HEK293 (cell line): ENCODE data around the gene HCN4.

Source experiments
- CTCF ChIA-PET: fragments of 350-600 bp; formaldehyde crosslinking; extraction: SDS; loops from one replicate; lab custom pipeline; 2021; ENCODE audit warnings: antibody characterized with exemption; lab: Yijun Ruan, JAX
- POLR2A ChIA-PET: fragments of 300-600 bp; formaldehyde crosslinking; extraction: SDS; loops from one replicate; lab custom pipeline; 2020; ENCODE audit warnings: antibody characterized with exemption, inconsistent platforms; lab: Yijun Ruan, JAX
- H3K27ac ChIP-seq: fragments of 200-500 bp; sonication (Bioruptor generic); 2 replicates; pipeline ENCODE4 v1.5.1; 2014; ENCODE audit warnings: low read depth, low read length, control low read depth, inconsistent platforms; ENCODE audit errors: extremely low read depth
- H3K36me3 ChIP-seq, 2 experiments: fragments of 200-500 bp in 1 of 2; sonication (Bioruptor generic) in 1 of 2; 1 replicate in 1 of 2; 2 replicates in 1 of 2; pipeline ENCODE4 v1.5.1; 2014 to 2017; ENCODE audit warnings: inconsistent platforms in 2 of 2, low read length in 2 of 2; ENCODE audit not compliant: control insufficient read depth in 2 of 2, insufficient read depth in 1 of 2
- H3K4me1 ChIP-seq: fragments of 200-500 bp; sonication (Bioruptor generic); 2 replicates; pipeline ENCODE4 v1.5.1; 2014; ENCODE audit warnings: mild to moderate bottlenecking, low read length, inconsistent platforms; ENCODE audit not compliant: control insufficient read depth, insufficient read depth
- H3K4me3 ChIP-seq: 2 replicates; pipeline ENCODE4 v1.5.1; 2011; ENCODE audit warnings: low read depth, mild to moderate bottlenecking, control low read depth, low read length, moderate library complexity
- H3K9me3 ChIP-seq: fragments of 200-500 bp; sonication (Bioruptor generic); 2 replicates; pipeline ENCODE4 v1.5.1; 2014; ENCODE audit warnings: low read depth, low read length, inconsistent platforms; ENCODE audit not compliant: control insufficient read depth, insufficient read depth
- CTCF ChIP-seq: fragments of 450-650 bp; formaldehyde crosslinking; IDR thresholded peaks from 2 replicates; pipeline ENCODE4 v1.5.1; 2016; ENCODE audit warnings: missing biosample characterization, missing genetic modification characterization
- KLF17 ChIP-seq: fragments of 450-650 bp; formaldehyde crosslinking; IDR thresholded peaks from 2 replicates; pipeline ENCODE4 v1.5.1; 2016; ENCODE audit warnings: missing biosample characterization, missing genetic modification characterization
- OSR2 ChIP-seq: fragments of 450-650 bp; formaldehyde crosslinking; IDR thresholded peaks from 2 replicates; pipeline ENCODE4 v1.5.1; 2016; ENCODE audit warnings: missing biosample characterization, missing genetic modification characterization
- PBX3 ChIP-seq: sonication (generic); formaldehyde crosslinking; IDR thresholded peaks from 2 replicates; pipeline ENCODE4 v1.8.1; 2022; ENCODE audit warnings: mild to moderate bottlenecking, moderate library complexity, missing genetic modification reagents
- PRDM6 ChIP-seq: fragments of 450-650 bp; formaldehyde crosslinking; IDR thresholded peaks from 2 replicates; pipeline ENCODE4 v1.5.1; 2017; ENCODE audit warnings: missing biosample characterization, missing genetic modification characterization
- SP3 ChIP-seq: fragments of 450-650 bp; formaldehyde crosslinking; IDR thresholded peaks from 2 replicates; pipeline ENCODE4 v1.5.1; 2016; ENCODE audit warnings: missing biosample characterization, missing genetic modification characterization
- ZBTB10 ChIP-seq: fragments of 450-650 bp; formaldehyde crosslinking; IDR thresholded peaks from 2 replicates; pipeline ENCODE4 v1.5.1; 2016; ENCODE audit warnings: missing biosample characterization, missing genetic modification characterization
- ZBTB20 ChIP-seq: fragments of 450-650 bp; formaldehyde crosslinking; IDR thresholded peaks from 2 replicates; pipeline ENCODE4 v1.5.1; 2016; ENCODE audit warnings: missing biosample characterization, missing genetic modification characterization
- ZBTB21 ChIP-seq: fragments of 450-650 bp; formaldehyde crosslinking; IDR thresholded peaks from 2 replicates; pipeline ENCODE4 v1.5.1; 2017; ENCODE audit warnings: missing biosample characterization, missing genetic modification characterization
- ZNF132 ChIP-seq: fragments of 450-650 bp; formaldehyde crosslinking; IDR thresholded peaks from 2 replicates; pipeline ENCODE4 v1.5.1; 2017; ENCODE audit warnings: missing biosample characterization, missing genetic modification characterization, borderline replicate concordance
- ZNF140 ChIP-seq: fragments of 450-650 bp; formaldehyde crosslinking; IDR thresholded peaks from 2 replicates; pipeline ENCODE4 v1.5.1; 2016; ENCODE audit warnings: missing biosample characterization, missing genetic modification characterization
- ZNF19 ChIP-seq: fragments of 450-650 bp; formaldehyde crosslinking; IDR thresholded peaks from 2 replicates; pipeline ENCODE4; 2016; ENCODE audit warnings: missing biosample characterization, missing genetic modification characterization, low read depth
- ZNF214 ChIP-seq: fragments of 450-650 bp; formaldehyde crosslinking; IDR thresholded peaks from 2 replicates; pipeline ENCODE4 v1.5.1; 2017; ENCODE audit warnings: missing biosample characterization, mild to moderate bottlenecking, missing genetic modification characterization, borderline replicate concordance
- ZNF26 ChIP-seq: fragments of 450-650 bp; formaldehyde crosslinking; IDR thresholded peaks from 2 replicates; pipeline ENCODE4 v1.5.1; 2016; ENCODE audit warnings: missing biosample characterization, missing genetic modification characterization
- ZNF350 ChIP-seq: fragments of 450-650 bp; formaldehyde crosslinking; IDR thresholded peaks from 2 replicates; pipeline ENCODE4 v1.5.0; 2017; ENCODE audit warnings: missing biosample characterization, mild to moderate bottlenecking, missing genetic modification characterization
- ZNF391 ChIP-seq: fragments of 450-650 bp; formaldehyde crosslinking; IDR thresholded peaks from 2 replicates; pipeline ENCODE4 v1.5.1; 2016; ENCODE audit warnings: low read depth, missing biosample characterization, missing genetic modification characterization, borderline replicate concordance
- ZNF548 ChIP-seq: fragments of 450-650 bp; formaldehyde crosslinking; IDR thresholded peaks from 2 replicates; pipeline ENCODE4 v1.5.1; 2016; ENCODE audit warnings: missing biosample characterization, missing genetic modification characterization
- ZNF558 ChIP-seq: fragments of 450-650 bp; formaldehyde crosslinking; IDR thresholded peaks from 2 replicates; pipeline ENCODE4 v1.5.1; 2016; ENCODE audit warnings: missing biosample characterization, missing genetic modification characterization
- ZNF629 ChIP-seq: fragments of 450-650 bp; formaldehyde crosslinking; IDR thresholded peaks from 2 replicates; pipeline ENCODE4 v1.5.1; 2017; ENCODE audit warnings: missing biosample characterization, missing genetic modification characterization
- ZNF701 ChIP-seq: fragments of 450-650 bp; formaldehyde crosslinking; IDR thresholded peaks from 2 replicates; pipeline ENCODE4 v1.5.1; 2016; ENCODE audit warnings: missing biosample characterization, missing genetic modification characterization
- ZSCAN30 ChIP-seq: fragments of 450-650 bp; IDR thresholded peaks from 2 replicates; pipeline ENCODE4 v1.5.1; 2018; ENCODE audit warnings: missing biosample characterization, mild to moderate bottlenecking, missing genetic modification characterization, moderate library complexity

Gene HCN4

GRCh38 chr15:73334086-73334485 lies 34.7 kb downstream of the HCN4 start:
- no peaks in the 10 kb centered on the region for H3K4me1 ChIP-seq
- no peaks in the 10 kb centered on the region for H3K36me3 ChIP-seq
- H3K27ac ChIP-seq = no peak overlapping the region
- ChIA-PET CTCF (interaction anchor here (0.6 to 1.8 kb wide), 3 partner anchors 9 to 577 kb away, joined by 3 to 7 read pairs (median 3); no protein-coding TSS in a partner anchor), POLR2A (no interaction called here)
- H3K4me3 ChIP-seq = no peak overlapping the region
- H3K9me3 ChIP-seq = no peaks in the 10 kb centered on the region
- TF ChIP-seq ZBTB20 (tag by site-specific recombination) = no peak
- no peak for TF ChIP-seq ZNF214
- TF ChIP-seq ZNF558 (tag by site-specific recombination) = no peak
- no peak for TF ChIP-seq OSR2 (tag by site-specific recombination)
- TF ChIP-seq ZNF26 (tag by site-specific recombination) = no peak
- TF ChIP-seq ZNF629 (tag by site-specific recombination) = no peak
- TF ChIP-seq PBX3 (CRISPR knock-in tag) = no peak
- no peak for TF ChIP-seq ZBTB10
- no peak for TF ChIP-seq ZBTB21 (tag by site-specific recombination)
- no peak for TF ChIP-seq SP3 (tag by site-specific recombination)
- no peak for TF ChIP-seq ZNF701 (tag by site-specific recombination)
- no peak for TF ChIP-seq ZNF132 (tag by site-specific recombination)
- TF ChIP-seq ZNF140 (tag by site-specific recombination) = no peak
- TF ChIP-seq ZNF391 = no peak
- no peak for TF ChIP-seq CTCF (tag by site-specific recombination)
- TF ChIP-seq ZNF350 (tag by site-specific recombination) = no peak
- TF ChIP-seq, all 188 proteins: peak for 0

GRCh38 chr15:73333001-73333400 lies 35.8 kb downstream of the HCN4 start:
- CTCF ChIA-PET = interaction anchor here (0.5 to 1.8 kb wide), 3 partner anchors 8 to 553 kb away, joined by 3 to 7 read pairs (median 4); no protein-coding TSS in a partner anchor
- H3K9me3 ChIP-seq = no peaks in the 10 kb centered on the region
- POLR2A ChIA-PET = interaction anchor here (0.6 kb wide), 1 partner anchor 148 kb away, joined by 5 read pairs; no protein-coding TSS in a partner anchor
- H3K27ac ChIP-seq = no peak overlapping the region
- H3K4me1 ChIP-seq = no peaks in the 10 kb centered on the region
- H3K4me3 ChIP-seq = no peak overlapping the region
- no peak for TF ChIP-seq KLF17 (tag by site-specific recombination)
- no peak for TF ChIP-seq ZNF214
- no peak for TF ChIP-seq ZNF140 (tag by site-specific recombination)
- no peak for TF ChIP-seq ZNF548
- TF ChIP-seq ZNF19 (tag by site-specific recombination) = no peak
- no peak for TF ChIP-seq ZSCAN30 (tag by site-specific recombination)
- TF ChIP-seq PRDM6 (tag by site-specific recombination) = no peak
- TF ChIP-seq, all 188 proteins: peak for 0
- H3K36me3 ChIP-seq = no peaks in the 10 kb centered on the region
